GM12872 (cell line): ENCODE data around the gene ATP11A.

Experiments used
- CTCF ChIP-seq: IDR thresholded peaks from 3 replicates; pipeline ENCODE4 v1.5.1; 2011; ENCODE audit warnings: low read depth, mild to moderate bottlenecking, low read length, moderate library complexity; ENCODE audit not compliant: insufficient read depth

ATP11A gene

GRCh38 chr13:112803422-112803821 is 113.6 kb downstream of the ATP11A start:
- no peak for TF ChIP-seq CTCF

DNA sequence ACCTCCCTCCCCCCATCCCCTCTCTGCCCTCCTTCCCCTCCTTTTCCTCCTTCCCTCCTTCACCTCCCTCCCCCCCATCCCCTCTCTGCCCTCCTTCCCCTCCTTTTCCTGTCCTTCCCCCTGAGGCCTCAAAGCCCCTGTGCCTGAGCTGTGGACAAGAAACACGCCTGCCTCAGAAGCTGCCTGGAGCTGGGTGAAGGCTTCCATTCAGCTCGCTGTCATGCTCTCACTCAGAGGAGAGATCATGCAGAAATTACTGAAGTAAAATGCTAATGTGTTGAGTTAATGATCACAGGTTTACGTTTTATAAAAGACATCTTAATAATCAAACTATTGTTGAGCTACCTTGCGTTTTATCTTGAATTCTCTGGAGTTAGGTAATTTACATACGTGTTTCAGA is 114.5 kb downstream of the ATP11A start:
- TF ChIP-seq CTCF: no peak

DNA sequence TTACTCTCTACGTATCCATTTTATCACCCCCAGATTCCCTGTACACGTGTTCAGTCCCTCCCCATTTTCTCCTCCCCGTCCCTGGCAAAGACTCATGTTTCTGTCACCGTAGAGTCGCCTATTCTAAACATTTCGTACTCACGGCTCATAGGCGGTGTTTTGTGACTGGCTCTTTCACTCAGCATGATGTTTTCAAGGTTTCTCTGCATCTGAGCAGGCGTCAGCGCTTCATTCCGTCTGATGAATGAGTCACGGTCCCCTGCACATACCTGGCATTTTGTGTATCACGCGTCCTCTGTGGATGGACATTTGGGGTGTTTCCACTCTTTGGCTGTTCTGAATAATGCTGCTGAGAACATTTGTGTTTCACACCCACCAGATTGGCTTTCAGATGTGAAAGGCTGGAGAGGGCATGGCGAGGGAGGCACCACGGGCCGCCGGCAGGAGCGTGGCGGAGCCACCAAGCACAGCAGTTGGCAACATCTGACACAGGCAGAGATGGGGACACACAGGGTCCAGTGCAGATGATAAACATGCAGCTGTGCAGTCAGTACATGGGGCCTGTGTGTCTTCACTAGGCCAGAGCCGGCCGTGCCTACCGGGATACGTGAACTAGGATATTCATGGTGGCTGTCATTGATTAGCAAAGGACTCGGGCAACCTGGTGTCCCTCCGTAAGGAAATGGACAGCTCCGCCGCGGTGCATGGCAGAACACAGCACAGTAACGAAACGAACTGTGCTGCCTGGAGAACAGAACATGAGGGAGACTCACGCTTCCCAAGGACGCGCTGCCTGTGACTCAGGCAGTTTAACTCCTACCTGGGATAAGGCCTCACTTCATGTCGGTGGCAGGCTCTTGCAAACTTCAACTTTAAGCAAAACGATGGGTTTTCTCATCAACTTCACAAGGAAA is 117.2 kb downstream of the ATP11A start:
- TF ChIP-seq CTCF: no peak

GRCh38 chr13:112807653-112808376 is 118.0 kb downstream of the ATP11A start:
- no peak for TF ChIP-seq CTCF

- no peak for TF ChIP-seq CTCF
Measured at GRCh38 chr13:112808377-112809140, 118.7 kb downstream of the ATP11A start.

DNA sequence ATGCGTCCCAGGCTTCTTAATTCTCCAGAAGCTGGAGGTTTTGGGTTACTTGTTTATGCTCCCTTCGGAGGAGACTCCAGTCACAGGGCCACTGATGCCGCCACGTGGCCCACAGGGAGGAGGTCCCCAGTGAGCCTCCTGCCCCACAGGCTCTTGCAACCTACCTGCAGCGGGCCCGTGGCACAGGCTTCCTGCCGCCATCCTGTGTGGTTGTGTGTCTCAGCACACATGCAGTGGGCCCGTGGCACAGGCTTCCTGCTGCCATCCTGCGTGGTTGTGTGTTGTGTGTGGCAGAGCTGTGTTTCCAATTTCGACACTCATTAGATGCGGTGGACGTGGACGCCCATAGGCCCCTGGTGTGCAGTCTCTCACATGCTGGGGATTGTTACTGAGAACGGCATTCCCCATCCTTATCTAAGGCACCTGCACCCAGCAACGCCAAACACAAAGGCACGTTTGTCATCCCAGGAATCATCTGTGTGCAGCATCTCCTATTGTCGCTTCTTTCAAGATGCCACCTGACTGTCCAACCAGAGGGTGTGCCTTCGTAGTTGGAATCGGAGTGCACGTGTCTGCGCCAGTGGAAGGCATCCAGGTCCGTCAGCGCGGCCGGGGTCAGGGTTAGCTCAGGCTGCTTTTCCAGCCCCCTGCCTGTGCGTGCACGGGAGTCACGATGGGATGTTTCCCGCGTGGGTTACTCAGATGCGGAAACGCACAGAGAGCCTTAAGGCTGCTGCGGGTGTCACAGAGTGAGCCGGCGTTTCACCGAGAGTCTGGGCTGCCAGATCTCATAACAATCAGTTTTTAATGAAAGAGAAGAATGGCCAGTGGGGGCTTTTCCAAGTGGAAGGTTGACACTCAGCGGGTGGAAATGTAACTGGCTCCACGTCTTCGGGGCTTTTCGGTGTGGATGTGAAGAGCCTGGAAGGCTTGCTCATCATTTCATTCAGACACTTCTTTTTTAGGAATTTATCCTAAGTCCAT is 119.8 kb downstream of the ATP11A start:
- no peak for TF ChIP-seq CTCF
